GM18951 (cell line): ENCODE measurements around the gene SLC29A3.

Experiments used
- POLR2A ChIP-seq: IDR thresholded peaks from 4 replicates; pipeline ENCODE4 v1.6.1; 2011; ENCODE audit warnings: mild to moderate bottlenecking; ENCODE audit not compliant: insufficient read length, insufficient read depth; ENCODE audit errors: extremely low read depth
- in situ Hi-C: fragments of 300-500 bp; cut with MboI; formaldehyde crosslinking; loops from one replicate; pipeline ENCODE4 v1.12.0; 2022; ENCODE audit warnings: low sequenced_read_pairs, mixed read lengths, inconsistent platforms; ENCODE audit not compliant: unreplicated experiment

SLC29A3 gene

DNA sequence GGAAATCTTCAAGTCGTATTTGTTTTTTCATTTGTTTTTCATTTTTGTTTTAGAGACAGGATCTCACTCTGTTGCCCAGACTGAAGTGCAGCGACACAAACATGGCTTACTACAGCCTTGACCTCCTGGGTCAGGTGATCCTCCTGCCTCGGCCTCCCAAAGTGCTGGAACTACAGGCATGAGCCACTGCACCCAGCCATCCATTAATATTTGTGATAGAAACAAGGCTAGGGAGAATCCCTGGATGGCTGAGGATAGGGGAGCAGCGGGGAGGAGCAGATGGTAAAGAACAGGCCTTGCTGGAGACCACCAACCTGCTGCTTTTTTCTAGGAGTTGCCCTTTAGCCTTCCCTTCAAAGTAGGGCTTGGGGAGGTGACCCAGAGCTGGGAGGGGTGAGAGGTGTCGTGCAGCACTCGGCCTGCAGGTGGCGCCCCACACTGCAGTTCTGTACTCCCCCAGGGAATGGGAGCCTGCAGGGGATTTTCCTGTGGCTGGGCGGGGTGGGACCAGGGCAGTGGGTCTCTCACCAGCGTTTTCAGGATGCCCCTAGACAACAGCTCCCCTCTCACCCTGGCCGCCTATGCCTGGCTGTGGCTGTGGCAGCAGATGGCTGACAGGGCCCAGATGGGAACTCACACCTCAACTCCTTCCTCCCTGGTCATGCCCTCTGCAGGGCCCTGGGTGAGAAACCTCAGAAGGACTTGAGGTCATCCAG, 65.1 kb downstream of the SLC29A3 start:
- TF ChIP-seq POLR2A, result no peak
- in situ Hi-C loops, result loop anchor here (10.0 kb wide), 1 partner anchor 431 kb away; no protein-coding TSS in a partner anchor

DNA sequence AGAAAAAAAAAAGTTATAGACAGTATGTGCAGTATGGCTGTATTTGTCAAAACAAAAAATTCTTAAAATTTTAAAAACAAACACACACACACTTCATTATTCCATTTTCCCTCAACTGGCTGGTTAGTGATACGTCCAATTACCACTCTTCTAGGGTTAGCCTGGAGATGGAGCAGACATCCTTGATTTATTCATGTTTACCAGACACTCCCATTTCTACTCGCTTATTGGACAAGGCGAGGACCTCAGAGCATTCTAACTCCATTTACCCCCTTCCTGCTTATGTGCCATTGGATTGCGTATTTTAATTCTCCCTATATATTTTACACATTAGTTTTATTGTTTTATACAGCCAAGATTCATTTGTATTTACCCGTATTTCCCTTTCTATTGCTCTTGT, 69.1 kb downstream of the SLC29A3 start:
- in situ Hi-C loops, result loop anchor here (10.0 kb wide), 1 partner anchor 427 kb away; no protein-coding TSS in a partner anchor
- no peak for TF ChIP-seq POLR2A

DNA sequence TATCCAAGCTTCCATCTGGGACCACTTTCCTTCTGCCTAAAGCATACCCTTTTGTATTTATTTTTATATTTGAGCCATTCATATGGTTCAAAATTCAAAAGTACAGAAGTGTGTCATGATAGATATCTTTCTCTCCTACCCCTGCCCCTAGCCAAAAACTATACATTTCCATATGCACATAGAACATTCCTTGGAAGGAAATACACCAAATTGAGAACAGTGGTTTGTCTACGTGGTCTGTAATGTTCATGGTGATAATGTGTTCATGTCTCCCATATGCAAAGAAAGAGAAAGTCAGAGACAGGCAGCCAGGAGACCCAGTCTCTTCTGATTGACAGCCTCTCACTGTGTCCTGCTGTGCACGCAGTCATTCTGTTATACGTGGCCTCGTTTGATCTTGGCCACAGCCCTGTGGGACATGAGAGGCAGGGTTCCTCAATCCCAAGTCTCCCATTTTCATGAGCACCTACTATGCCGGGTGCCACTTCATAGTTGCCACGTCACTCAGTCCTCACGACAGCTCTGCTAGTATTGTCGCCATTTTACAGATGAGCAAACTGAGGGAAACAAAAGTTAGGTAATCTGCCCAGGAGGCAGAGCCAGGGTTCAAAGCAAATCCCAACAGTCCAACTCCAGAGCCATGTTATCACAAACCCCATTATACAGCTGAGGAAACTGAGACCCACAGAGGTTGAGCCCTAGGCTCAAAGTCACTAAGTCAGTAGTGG, 69.7 kb downstream of the SLC29A3 start:
- no peak for TF ChIP-seq POLR2A
- in situ Hi-C loops, result loop anchor here (10.0 kb wide), 1 partner anchor 426 kb away; no protein-coding TSS in a partner anchor

DNA sequence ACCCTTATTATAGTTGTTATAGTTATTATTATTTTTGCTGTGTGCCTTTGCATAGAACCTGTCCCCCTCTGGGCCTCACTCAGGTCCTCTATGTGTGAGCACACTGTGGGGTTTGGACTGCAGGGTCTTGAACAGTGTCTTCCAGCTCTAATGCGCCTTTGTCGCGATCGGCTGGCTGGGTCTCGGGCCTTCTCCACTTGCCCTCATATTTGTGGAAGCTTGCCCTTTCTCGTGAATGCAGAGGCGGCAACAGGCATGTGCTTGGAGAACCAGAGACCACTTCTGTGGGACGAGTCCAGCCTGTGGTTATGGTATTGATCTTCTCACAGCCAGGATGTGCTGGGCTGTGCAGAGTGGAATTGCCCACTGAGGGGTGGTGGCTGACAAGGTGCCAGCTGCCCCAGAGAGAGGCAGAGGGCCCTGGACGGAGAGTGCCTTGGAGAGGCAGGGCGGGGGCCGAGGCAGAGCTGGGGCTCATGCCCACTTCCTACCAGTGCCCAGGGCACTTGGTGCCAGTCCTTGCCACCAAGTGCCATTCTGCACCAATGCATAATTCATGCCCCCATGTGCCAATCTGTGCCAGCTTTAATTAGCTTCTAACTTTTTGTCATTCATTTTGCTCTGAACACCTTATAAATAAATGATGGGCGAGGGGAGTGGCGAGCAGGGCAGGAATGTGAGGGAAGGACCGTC, 70.9 kb downstream of the SLC29A3 start:
- no peak for TF ChIP-seq POLR2A
- in situ Hi-C loops, result loop anchor here (10.0 kb wide), 1 partner anchor 425 kb away; no protein-coding TSS in a partner anchor

DNA sequence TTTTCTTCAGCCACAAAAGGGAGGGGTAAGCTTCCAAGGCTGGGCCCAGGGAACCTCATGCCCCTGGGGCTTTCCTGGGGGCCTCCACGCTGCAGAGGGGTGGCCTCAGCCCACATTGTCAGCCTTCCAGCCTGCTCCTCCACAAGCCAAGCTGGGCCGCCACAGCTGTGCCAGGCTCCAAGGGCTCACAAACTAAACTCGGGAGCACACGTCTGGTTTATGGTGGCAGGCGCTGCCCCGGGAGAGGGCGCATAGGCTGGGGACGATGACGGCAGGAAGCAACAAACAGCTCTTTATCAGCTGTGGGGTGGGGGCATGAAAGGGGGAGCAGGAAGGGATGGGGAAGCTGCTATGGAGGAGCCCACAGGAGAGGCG, 71.4 kb downstream of the SLC29A3 start:
- in situ Hi-C loops, result no loop called here
- TF ChIP-seq POLR2A, result no peak

DNA sequence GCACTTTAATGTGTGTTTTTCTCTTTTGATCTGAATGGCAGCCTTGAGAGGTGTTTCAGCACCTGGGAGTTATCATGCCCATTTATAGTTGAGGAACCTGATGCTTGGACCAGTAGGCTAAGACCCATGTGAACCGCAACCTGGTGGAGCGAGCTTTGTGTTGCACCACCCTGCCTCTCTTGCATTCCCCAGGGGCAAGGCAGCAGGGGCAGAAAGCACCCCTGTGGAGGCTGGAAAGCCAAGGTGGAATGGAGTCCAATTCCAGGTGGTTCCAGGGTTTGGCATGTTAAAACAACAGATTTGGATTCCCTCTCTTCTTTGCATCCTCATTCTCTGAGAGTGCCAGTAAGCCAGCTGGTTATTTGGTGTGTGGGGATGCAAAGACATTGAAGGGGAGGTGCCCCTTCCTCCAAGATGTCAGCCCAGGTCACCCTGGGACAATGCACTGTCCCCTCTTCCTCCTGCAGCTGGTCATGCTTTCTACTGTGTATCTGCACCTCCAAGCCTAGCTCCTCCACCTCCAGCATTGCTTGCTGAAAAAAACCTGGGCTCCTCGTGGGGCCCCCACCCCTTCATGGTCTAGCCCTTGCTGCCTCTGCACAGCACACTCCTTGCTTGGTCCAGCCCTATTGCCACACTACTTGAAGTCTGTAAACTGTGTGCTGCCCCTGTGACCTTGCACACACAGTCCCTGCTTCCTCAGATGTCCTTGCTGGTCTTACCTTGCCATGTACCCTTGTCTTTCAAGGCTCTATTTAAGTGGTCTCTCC, 72.0 kb downstream of the SLC29A3 start:
- in situ Hi-C loops, result no loop called here

DNA sequence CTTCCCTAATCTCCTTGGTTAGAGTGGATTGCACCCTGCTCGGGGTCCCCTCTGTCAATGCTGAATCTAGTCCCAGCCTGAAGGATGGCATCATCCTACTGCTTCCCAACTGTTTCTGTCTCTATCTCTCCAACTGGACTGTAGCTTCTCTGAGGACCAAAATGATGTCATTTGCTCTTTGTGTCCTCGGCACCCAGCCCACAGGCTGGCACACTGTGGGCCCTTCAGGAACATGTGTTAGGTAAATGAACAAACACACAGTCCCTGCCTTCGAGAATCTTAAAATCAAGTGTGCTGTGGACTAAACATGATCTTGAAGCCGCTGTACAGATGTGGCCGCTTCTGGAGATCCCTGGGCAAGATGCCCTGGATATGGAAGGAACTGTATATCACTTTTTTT, 72.6 kb downstream of the SLC29A3 start:
- TF ChIP-seq POLR2A, result no peak

More for the DNA sequence above, 72.0 kb downstream of the SLC29A3 start:
- TF ChIP-seq POLR2A, result no peak

DNA sequence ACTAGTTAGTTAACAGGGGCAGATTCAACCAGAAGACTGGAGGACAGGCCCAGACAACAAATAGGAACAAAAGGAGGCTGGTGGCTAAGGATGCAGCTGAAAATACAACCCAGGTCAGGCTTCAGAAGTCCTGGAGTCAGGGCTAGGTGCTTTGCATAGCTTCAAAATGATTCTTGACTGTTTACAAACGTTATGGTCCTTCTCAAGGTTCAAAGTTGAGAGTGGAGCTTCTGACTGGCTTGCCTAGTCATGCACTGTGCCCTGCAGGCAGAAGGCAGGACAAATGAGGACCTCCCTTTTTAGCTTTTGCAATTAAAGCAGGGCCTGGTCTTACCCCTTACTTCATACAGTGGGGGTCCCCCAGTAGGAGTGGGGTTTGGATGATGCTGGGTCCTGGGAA, 73.2 kb downstream of the SLC29A3 start:
- in situ Hi-C loops, result no loop called here
- no peak for TF ChIP-seq POLR2A

More for the DNA sequence above, 72.6 kb downstream of the SLC29A3 start:
- in situ Hi-C loops, result no loop called here

DNA sequence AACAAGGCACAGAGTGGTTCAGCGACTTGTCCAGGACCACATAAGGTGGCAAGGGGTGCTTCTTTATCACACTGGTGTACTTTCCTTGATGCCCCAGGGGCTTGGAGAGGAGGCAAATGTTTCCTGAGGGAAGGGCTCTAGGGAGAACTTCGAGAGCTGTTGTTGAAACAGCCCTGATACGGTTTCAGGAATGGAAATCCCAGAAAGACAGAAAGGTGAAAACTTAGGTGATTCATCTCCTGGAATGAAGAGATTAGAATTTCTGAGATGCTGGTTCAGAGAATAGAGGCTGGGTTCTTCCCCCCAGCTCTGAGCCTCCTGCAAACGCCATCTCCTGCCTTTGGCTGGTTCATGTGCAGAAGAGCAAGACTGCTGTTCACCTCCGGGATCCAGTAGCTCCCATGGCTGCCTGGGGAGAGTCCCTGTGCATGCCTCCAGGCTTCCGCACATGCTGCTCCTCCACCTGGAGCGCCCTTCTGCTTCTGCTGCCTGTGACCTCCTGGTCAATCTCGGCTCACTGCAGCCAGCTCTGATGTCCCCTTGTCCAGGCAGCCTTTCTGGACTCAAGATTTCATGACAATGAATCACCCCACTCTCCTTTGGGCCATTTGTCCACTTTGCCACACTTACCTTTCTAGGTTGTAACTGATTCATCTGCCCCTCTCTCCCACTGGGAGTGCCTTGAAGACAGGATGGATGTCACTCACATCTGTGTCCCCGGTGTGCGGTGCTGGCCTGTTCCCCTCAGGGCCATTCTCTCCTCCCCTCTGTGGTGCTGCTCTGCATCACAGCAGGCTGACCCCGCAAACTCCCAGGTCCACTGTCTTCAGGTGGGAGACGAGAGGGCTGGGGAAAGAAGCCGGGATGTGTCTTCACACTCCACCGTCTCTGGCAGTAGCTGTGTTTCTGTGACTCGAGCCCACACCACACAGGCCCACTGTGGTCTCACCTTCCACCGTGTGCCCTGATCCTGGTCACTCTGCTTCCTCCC, 74.0 kb downstream of the SLC29A3 start:
- TF ChIP-seq POLR2A, result no peak
- in situ Hi-C loops, result no loop called here

DNA sequence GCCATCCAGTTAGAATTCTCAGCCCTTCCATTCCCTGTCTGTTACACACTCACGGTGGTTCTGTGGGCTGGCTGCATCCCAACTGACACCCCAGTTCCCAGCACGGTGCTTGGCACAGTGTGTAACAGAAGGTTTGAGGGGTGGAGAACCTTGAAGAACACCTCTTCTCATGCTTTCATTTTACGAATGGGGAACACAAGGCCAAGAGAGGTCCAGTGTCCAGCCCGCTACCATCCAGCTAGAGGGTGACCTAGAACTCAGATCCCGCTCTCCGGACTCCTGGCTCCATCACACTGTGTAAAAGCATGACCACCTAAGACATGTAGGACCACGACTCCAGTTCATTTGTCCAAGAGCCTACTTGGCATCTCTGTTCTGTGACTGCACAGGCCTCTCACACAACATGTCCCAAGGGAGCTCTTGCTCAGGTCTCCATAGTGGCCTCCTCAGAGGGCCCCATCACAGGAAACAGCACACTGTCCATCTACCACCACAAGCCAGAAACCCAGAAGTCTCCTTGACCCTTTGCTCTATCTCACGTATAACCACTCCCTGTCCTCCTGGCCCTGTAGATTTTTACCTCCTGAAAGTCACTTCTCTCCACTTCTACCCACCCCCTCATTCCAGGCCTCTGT, 74.9 kb downstream of the SLC29A3 start:
- in situ Hi-C loops, result no loop called here
- no peak for TF ChIP-seq POLR2A

DNA sequence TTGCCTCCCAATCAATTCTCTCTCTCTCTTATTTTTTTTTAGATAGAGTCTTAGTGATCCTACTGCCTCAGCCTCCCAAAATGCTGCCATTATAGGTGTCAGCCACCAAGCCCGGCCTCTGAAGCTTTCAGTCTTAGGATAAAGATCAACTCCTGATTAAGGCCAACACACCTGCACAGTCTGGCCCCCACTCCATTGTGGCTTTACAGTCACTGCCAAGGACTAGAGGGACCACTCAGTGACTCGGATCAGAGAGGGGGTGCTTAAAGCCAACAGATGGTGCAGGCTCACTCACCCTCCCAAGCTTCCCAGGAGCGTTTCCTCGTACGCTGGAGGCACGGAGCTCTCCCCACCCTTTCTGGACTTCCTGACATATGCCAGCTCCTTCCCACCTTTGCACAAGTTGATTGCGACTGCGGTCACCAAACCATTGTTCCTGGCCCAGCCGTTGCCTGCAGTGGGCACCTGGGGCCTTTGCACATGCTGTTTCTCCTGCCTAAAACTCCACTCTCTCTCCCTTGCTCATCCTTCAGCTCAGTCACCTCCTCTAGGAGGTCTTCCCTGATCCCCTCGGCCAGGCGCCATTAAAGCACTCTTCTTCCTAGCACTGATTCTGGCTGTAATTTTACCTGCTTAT, 76.0 kb downstream of the SLC29A3 start:
- no peak for TF ChIP-seq POLR2A
- in situ Hi-C loops, result no loop called here
